PC-3 (cell line): ENCODE data around the gene SPATA6. TPM values are rescaled to one million over a fixed set of nuclear protein-coding genes. Genes with fewer than 3 reads are reported as not detected.

Experiments used
- ATAC-seq: fragments of 200-7000 bp; cut with Tn5 transposase; 2 replicates; pipeline ENCODE4 v1.9.1; 2020; ENCODE audit warnings: mild to moderate bottlenecking, moderate library complexity
- BruUV-seq: library from RNA; stranded (reverse); fragments of 400-500 nt; replicated peaks from 2 replicates; lab custom pipeline; 2021; lab: Mats Ljungman, UMichigan
- CTCF ChIA-PET: fragments of 300-600 bp; sonication (Branson Sonifier 250); formaldehyde crosslinking; loops from one replicate; lab custom pipeline; 2022; ENCODE audit warnings: antibody characterized with exemption; lab: Charles Lee
- POLR2A ChIA-PET: fragments of 300-600 bp; sonication (Branson Sonifier 250); formaldehyde crosslinking; loops from one replicate; lab custom pipeline; 2022; ENCODE audit warnings: antibody characterized with exemption; ENCODE audit not compliant: unreplicated experiment; lab: Charles Lee
- DNase-seq: peaks from one replicate; pipeline ENCODE4 v3.0.0-alpha.2; 2015
- H2AFZ ChIP-seq: fragments of 300-600 bp; sonication (generic); 2 replicates; pipeline ENCODE4 v1.6.0; 2016; ENCODE audit warnings: antibody characterized with exemption, low read length
- H3F3A ChIP-seq: fragments of 300-600 bp; sonication (generic); one replicate; pipeline ENCODE4 v1.6.0; 2017; ENCODE audit warnings: antibody characterized with exemption, low read length, control low read depth, mild to moderate bottlenecking; ENCODE audit not compliant: unreplicated experiment
- H3K27ac ChIP-seq: fragments of 300-600 bp; sonication (generic); 2 replicates; pipeline ENCODE4 v1.5.1; 2016; ENCODE audit warnings: mild to moderate bottlenecking, low read length
- H3K27me3 ChIP-seq: fragments of 300-600 bp; sonication (generic); 2 replicates; pipeline ENCODE4 v1.6.1; 2016; ENCODE audit warnings: low read length, mixed read lengths
- H3K36me3 ChIP-seq: fragments of 300-600 bp; sonication (generic); 2 replicates; pipeline ENCODE4 v1.6.1; 2016; ENCODE audit warnings: low read depth, mixed run types, low read length, mixed read lengths
- H3K4me1 ChIP-seq: fragments of 300-600 bp; sonication (generic); 2 replicates; pipeline ENCODE4 v1.5.1; 2016; ENCODE audit warnings: low read length; ENCODE audit not compliant: insufficient read depth
- H3K4me2 ChIP-seq: fragments of 300-600 bp; sonication (generic); 2 replicates; pipeline ENCODE4 v1.6.0; 2016; ENCODE audit warnings: low read length
- H3K4me3 ChIP-seq: fragments of 300-600 bp; sonication (generic); 2 replicates; pipeline ENCODE4 v1.5.1; 2016; ENCODE audit warnings: mild to moderate bottlenecking, low read length, mixed read lengths
- H3K79me2 ChIP-seq: fragments of 300-600 bp; sonication (generic); 2 replicates; pipeline ENCODE4 v1.6.1; 2017; ENCODE audit warnings: low read length, mixed read lengths
- H3K9ac ChIP-seq: fragments of 300-600 bp; sonication (generic); 2 replicates; pipeline ENCODE4 v1.6.0; 2016; ENCODE audit warnings: mild to moderate bottlenecking, low read length
- H3K9me2 ChIP-seq: fragments of 300-600 bp; sonication (generic); replicated peaks from 2 replicates; pipeline ENCODE4 v1.6.1; 2016; ENCODE audit warnings: mixed run types, low read length, mixed read lengths
- H3K9me3 ChIP-seq: fragments of 300-600 bp; sonication (generic); 2 replicates; pipeline ENCODE4 v1.6.1; 2016; ENCODE audit warnings: low read length, mixed read lengths
- H4K20me1 ChIP-seq: fragments of 300-600 bp; sonication (generic); 2 replicates; pipeline ENCODE4 v1.6.1; 2016; ENCODE audit warnings: low read length, mixed read lengths
- CTCF ChIP-seq: fragments of 300-600 bp; sonication (generic); conservative IDR thresholded peaks from 2 replicates; pipeline ENCODE4 v1.5.1; 2017; ENCODE audit warnings: antibody characterized with exemption, low read depth, mild to moderate bottlenecking, low read length
- EZH2 ChIP-seq: fragments of 300-600 bp; sonication (generic); IDR thresholded peaks from one replicate; pipeline ENCODE4 v1.6.1; 2017; ENCODE audit warnings: antibody characterized with exemption, mild to moderate bottlenecking, low read length; ENCODE audit not compliant: unreplicated experiment
- EZH2phosphoT487 ChIP-seq: fragments of 300-600 bp; sonication (generic); IDR thresholded peaks from 2 replicates; pipeline ENCODE4 v1.6.1; 2018; ENCODE audit warnings: mild to moderate bottlenecking, antibody characterized with exemption, low read length, borderline replicate concordance
- intact Hi-C: fragments of 100-400 bp; cut with micrococcal nuclease; formaldehyde crosslinking; loops from 2 replicates; pipeline ENCODE4 v1.9.0; 2023
- total RNA-seq: library from RNA; depleted of rRNA; stranded (reverse); fragments of >200 nt; gene quantifications from 2 replicates; pipeline ENCODE4 v1.2.3, GENCODE V29; 2014

The SPATA6 gene
- total RNA-seq, 1 experiment from 2014 or later, result 0.40 TPM

GRCh38 chr1:48333316-48333715 is 138.7 kb downstream of the SPATA6 start:
- Histone ChIP-seq H3K36me3 (no peaks in the 10 kb centered on the region), H3K27ac (no peak overlapping the region), H3K79me2 (no peaks in the 10 kb centered on the region), H3K4me3 (no peak overlapping the region), H3K4me1 (no peaks in the 10 kb centered on the region), H3K9ac (no peak overlapping the region), H3K9me3 (no peaks in the 10 kb centered on the region), H3K27me3 (no peaks in the 10 kb centered on the region), H3F3A (no peaks in the 10 kb centered on the region), H4K20me1 (no peaks in the 10 kb centered on the region), H2AFZ (no peak overlapping the region), H3K4me2 (no peak overlapping the region), H3K9me2 (no peaks in the 10 kb centered on the region)
- DNase-seq (no peak), ATAC-seq (no peak)
- CTCF ChIA-PET, result no interaction called here
- intact Hi-C loops, result no loop called here
- TF ChIP-seq CTCF (no peak), EZH2 (no peak), EZH2phosphoT487 (no peak)
- BruUV-seq, result no TSS peak
- POLR2A ChIA-PET, result no interaction called here

GRCh38 chr1:48332115-48332514 is 139.9 kb downstream of the SPATA6 start:
- no peak overlapping the region for H3K27ac ChIP-seq
- no peaks in the 10 kb centered on the region for H3K4me1 ChIP-seq
- no TSS peak for BruUV-seq
- no peaks in the 10 kb centered on the region for H3K36me3 ChIP-seq
- no peak overlapping the region for H3K4me3 ChIP-seq
- intact Hi-C loops, result no loop called here
- no peaks in the 10 kb centered on the region for H4K20me1 ChIP-seq
- no peak for DNase-seq
- no peaks in the 10 kb centered on the region for H3K9me2 ChIP-seq
- H2AFZ ChIP-seq, result no peak overlapping the region
- H3K4me2 ChIP-seq, result no peak overlapping the region
- H3K9ac ChIP-seq, result no peak overlapping the region
- no peaks in the 10 kb centered on the region for H3K79me2 ChIP-seq
- ATAC-seq, result no peak
- TF ChIP-seq EZH2 (no peak), EZH2phosphoT487 (no peak)
- no peaks in the 10 kb centered on the region for H3F3A ChIP-seq
- ChIA-PET CTCF (no interaction called here), POLR2A (no interaction called here)
- no peaks in the 10 kb centered on the region for H3K9me3 ChIP-seq
- no peaks in the 10 kb centered on the region for H3K27me3 ChIP-seq

GRCh38 chr1:48329905-48330304 is 142.1 kb downstream of the SPATA6 start:
- Histone ChIP-seq H3K9ac (no peak overlapping the region), H3K4me3 (no peak overlapping the region), H4K20me1 (no peaks in the 10 kb centered on the region), H3K9me3 (no peaks in the 10 kb centered on the region), H3K27ac (no peak overlapping the region), H3K36me3 (no peaks in the 10 kb centered on the region), H3K27me3 (no peaks in the 10 kb centered on the region), H3K4me1 (no peaks in the 10 kb centered on the region), H3K79me2 (no peaks in the 10 kb centered on the region), H3K9me2 (no peaks in the 10 kb centered on the region), H3K4me2 (no peak overlapping the region), H2AFZ (no peak overlapping the region), H3F3A (no peaks in the 10 kb centered on the region)
- DNase-seq, result no peak
- BruUV-seq, result no TSS peak
- ChIA-PET CTCF (no interaction called here), POLR2A (no interaction called here)
- no peak for TF ChIP-seq EZH2phosphoT487
- TF ChIP-seq EZH2, result no peak
- no peak for TF ChIP-seq CTCF
- intact Hi-C loops, result no loop called here
- no peak for ATAC-seq
